Measurements from ENCODE around the gene IQCK. TPM values are rescaled to one million over a fixed set of nuclear protein-coding genes. Genes with fewer than 3 reads are reported as not detected.

Gene IQCK
- total RNA-seq, 2 donors from 2014 or later: 17.5 to 18.1 TPM

DNA sequence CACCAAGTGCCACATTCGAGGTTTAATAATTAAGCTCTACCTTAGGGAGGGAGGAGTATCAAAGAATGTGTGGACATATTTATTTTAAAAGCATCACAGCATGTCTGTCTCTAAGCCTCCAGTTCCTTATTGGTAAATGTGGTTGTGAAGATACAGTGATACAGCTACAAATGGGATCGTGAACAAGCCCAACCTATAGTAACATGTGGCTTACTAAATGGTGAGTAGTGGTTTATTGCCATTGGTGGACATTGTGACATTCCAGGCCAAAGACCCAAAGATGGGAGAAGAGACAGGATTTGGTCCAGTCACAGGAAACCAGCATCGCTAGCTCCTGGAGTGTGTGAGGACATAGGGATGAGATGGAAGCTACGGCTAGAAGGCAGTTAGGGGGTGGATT, 51.2 kb downstream of the IQCK start:
- Histone ChIP-seq H3K27me3 (replicated peaks; ENCODE audit: insufficient read depth) (no peaks in the 10 kb centered on the region), H3K27ac (no peak overlapping the region)
- no peak for ATAC-seq (ENCODE audit: insufficient number of reproducible peaks, low FRiP score, low read depth)

DNA sequence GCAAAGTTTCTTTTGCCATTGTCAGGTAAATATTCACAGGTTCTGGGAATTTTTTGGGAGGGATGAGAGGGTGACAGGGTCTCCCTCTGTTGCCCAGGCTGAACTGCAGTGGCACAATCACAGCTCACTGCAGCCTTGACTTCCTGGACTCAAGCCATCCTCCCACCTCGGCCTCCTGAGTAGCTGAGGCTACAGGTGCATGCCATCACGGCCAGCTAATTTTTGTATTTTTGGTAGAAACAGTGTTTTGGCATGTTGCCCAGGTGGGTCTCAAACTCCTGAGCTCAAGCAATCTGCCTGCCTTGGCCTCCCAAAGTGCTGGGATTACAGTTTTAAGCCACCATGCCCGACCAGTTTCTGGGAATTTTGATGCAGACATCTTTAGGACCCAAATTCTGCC, 53.0 kb downstream of the IQCK start:
- no peaks in the 10 kb centered on the region for H3K27me3 ChIP-seq (replicated peaks; ENCODE audit: insufficient read depth)
- peaks cover 2 to 9% of the 10 kb centered on the region in 2 donors for H3K4me1 ChIP-seq (ENCODE audit: control insufficient read depth in 1 of 2, low read depth in 2 of 2)
- no peak overlapping the region for H3K27ac ChIP-seq
- H3K9me3 ChIP-seq: no peaks in the 10 kb centered on the region
- no peak for DNase-seq (ENCODE audit: low spot score)
- ATAC-seq (ENCODE audit: insufficient number of reproducible peaks, low FRiP score, low read depth): no peak
- TF ChIP-seq, protein P1, sequence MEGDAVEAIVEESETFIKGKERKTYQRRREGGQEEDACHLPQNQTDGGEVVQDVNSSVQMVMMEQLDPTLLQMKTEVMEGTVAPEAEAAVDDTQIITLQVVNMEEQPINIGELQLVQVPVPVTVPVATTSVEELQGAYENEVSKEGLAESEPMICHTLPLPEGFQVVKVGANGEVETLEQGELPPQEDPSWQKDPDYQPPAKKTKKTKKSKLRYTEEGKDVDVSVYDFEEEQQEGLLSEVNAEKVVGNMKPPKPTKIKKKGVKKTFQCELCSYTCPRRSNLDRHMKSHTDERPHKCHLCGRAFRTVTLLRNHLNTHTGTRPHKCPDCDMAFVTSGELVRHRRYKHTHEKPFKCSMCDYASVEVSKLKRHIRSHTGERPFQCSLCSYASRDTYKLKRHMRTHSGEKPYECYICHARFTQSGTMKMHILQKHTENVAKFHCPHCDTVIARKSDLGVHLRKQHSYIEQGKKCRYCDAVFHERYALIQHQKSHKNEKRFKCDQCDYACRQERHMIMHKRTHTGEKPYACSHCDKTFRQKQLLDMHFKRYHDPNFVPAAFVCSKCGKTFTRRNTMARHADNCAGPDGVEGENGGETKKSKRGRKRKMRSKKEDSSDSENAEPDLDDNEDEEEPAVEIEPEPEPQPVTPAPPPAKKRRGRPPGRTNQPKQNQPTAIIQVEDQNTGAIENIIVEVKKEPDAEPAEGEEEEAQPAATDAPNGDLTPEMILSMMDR (IDR thresholded peaks at IDR 0.05): no peak
- H3K4me3 ChIP-seq: no peak overlapping the region
- H3K36me3 ChIP-seq: no peaks in the 10 kb centered on the region

More for the DNA sequence above, 51.2 kb downstream of the IQCK start:
- H3K4me1 ChIP-seq (ENCODE audit: control insufficient read depth in 1 of 2, low read depth in 2 of 2): peaks cover 2 to 11% of the 10 kb centered on the region in 2 donors
- no peaks in the 10 kb centered on the region for H3K36me3 ChIP-seq
- no peaks in the 10 kb centered on the region for H3K9me3 ChIP-seq
- no peak for DNase-seq (ENCODE audit: low spot score)
- H3K4me3 ChIP-seq: no peak overlapping the region
- TF ChIP-seq, protein P1 (IDR thresholded peaks at IDR 0.05): no peak

GRCh38 chr16:19771796-19772195, 53.7 kb downstream of the IQCK start:
- ATAC-seq (ENCODE audit: insufficient number of reproducible peaks, low FRiP score, low read depth): no peak
- H3K27ac ChIP-seq: no peak overlapping the region

GRCh38 chr16:19774024-19774423, 56.0 kb downstream of the IQCK start:
- Histone ChIP-seq H3K27ac (no peak overlapping the region), H3K4me3 (no peak overlapping the region), H3K27me3 (replicated peaks; ENCODE audit: insufficient read depth) (no peaks in the 10 kb centered on the region), H3K9me3 (no peaks in the 10 kb centered on the region), H3K4me1 (ENCODE audit: control insufficient read depth in 1 of 2, low read depth in 2 of 2) (no peaks in the 10 kb centered on the region), H3K36me3 (no peaks in the 10 kb centered on the region)
- no peak for ATAC-seq (ENCODE audit: insufficient number of reproducible peaks, low FRiP score, low read depth)
- DNase-seq (ENCODE audit: low spot score): no peak
- TF ChIP-seq, protein P1 (IDR thresholded peaks at IDR 0.05): no peak

More at GRCh38 chr16:19771796-19772195, 53.7 kb downstream of the IQCK start:
- Histone ChIP-seq H3K9me3 (no peaks in the 10 kb centered on the region), H3K36me3 (no peaks in the 10 kb centered on the region), H3K27me3 (replicated peaks; ENCODE audit: insufficient read depth) (no peaks in the 10 kb centered on the region), H3K4me3 (no peak overlapping the region), H3K4me1 (ENCODE audit: control insufficient read depth in 1 of 2, low read depth in 2 of 2) (peaks cover 0 to 2% of the 10 kb centered on the region in 2 donors)
- no peak for DNase-seq (ENCODE audit: low spot score)
- TF ChIP-seq, protein P1 (IDR thresholded peaks at IDR 0.05): no peak

DNA sequence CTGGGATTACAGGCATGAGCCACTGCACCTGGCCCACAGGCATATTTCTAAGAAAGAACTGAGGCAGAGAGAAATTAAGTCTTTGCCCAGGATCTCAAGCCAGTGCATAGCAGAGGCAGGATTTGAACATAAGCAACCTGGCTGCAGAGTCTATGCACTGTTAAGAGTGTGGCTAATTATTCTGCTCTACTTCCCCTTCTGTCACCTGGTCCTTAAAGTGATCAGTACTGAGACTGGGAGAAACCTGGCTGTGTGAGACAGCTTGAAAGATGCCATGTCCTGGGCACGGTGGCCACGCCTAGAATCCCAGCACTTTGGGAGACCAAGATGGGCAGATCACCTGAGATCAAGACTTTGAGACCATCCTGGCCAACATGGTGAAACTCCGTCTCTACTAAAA, 58.1 kb downstream of the IQCK start:
- no peaks in the 10 kb centered on the region for H3K36me3 ChIP-seq

More for the DNA sequence above, 58.1 kb downstream of the IQCK start:
- Histone ChIP-seq H3K27me3 (replicated peaks; ENCODE audit: insufficient read depth) (no peaks in the 10 kb centered on the region), H3K27ac (no peak overlapping the region), H3K4me3 (no peak overlapping the region), H3K9me3 (no peaks in the 10 kb centered on the region), H3K4me1 (ENCODE audit: control insufficient read depth in 1 of 2, low read depth in 2 of 2) (no peaks in the 10 kb centered on the region)
- no peak for DNase-seq (ENCODE audit: low spot score)
- TF ChIP-seq, protein P1 (IDR thresholded peaks at IDR 0.05): no peak
- ATAC-seq (ENCODE audit: insufficient number of reproducible peaks, low FRiP score, low read depth): no peak
